Germinal center (tissue), 1 donor: ENCODE results near the gene KCNQ2.

ENCODE experiments used
- DNase-seq: peaks from one replicate; pipeline ENCODE4 v3.0.0; 2012; ENCODE audit warnings: mixed read lengths, low spot score

The KCNQ2 gene

DNA sequence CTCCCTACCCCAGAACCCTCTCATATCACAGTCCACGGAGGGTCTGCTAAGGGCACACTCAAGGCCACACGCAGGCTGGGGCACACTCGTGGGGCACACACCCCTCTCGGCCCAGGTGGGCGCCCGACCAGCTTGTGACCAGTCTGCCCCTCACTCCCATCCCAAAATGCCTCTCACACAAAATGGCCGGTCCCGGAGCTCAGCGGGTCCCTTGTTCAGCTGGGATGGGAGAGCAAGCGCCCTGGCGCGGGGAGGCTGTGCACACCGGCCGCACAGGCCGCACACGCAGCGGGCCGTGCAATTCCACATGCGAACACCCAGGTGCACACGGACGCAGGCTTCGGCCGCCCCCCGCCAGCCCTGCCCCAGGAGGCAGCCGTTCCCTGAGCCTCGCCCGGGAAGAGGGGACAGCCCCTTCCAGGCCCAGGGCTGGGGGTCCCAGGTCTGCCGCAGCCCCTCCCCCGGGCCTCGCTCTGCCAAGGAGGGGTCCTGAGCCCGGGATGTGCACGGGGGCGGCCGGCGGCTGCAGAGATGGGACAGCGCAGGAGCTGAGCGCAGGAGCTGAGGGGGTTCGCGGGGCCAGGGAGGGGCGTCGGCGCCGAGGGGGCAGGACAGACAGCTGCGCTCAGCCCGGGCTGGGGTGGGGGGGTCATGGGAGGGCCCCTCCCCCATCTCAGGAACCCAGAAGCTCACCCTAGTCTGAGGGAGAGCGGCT, 1.3 kb downstream of the KCNQ2 start:
- DNase-seq = no peak

GRCh38 chr20:63470410-63470809, 2.0 kb downstream of the KCNQ2 start:
- DNase-seq = no peak

- no peak for DNase-seq
Observed at GRCh38 chr20:63469713-63470101, 2.7 kb downstream of the KCNQ2 start.

DNA sequence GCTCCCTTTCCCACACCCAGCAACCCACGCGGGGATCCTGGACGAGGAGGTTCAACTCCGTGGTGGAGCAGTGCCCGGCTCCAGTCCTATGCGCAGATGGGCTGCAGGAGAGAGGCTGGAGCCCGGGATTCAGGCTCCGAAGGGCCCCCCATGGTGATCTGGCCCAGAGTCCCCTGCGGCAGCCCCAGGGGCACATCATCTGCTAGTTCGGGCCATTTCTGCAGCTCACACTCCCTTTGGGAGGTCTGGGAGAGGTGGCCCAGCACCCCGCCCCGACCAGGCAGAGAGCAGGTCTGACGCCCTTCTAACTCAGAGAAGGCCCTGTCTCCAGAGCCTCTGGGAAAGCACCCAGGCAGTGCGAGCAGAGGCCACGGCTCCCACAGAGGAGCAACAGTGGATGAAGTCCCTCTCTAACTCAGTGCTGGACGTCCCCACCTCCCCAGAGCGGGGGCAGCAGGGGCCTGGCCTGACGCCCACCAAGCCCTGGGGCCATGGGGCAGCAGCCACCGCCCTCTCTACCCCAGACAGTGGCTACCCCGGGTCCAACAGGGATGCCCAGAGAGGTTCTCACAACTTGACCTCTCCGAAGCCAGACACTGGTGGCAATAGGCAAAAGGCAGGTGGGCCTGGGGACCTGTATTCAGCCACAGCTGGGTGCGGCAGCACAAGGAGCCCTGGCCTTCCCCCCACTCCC, 3.3 kb downstream of the KCNQ2 start:
- no peak for DNase-seq

- DNase-seq = no peak
Observed at GRCh38 chr20:63468421-63468820, 4.0 kb downstream of the KCNQ2 start.

DNA sequence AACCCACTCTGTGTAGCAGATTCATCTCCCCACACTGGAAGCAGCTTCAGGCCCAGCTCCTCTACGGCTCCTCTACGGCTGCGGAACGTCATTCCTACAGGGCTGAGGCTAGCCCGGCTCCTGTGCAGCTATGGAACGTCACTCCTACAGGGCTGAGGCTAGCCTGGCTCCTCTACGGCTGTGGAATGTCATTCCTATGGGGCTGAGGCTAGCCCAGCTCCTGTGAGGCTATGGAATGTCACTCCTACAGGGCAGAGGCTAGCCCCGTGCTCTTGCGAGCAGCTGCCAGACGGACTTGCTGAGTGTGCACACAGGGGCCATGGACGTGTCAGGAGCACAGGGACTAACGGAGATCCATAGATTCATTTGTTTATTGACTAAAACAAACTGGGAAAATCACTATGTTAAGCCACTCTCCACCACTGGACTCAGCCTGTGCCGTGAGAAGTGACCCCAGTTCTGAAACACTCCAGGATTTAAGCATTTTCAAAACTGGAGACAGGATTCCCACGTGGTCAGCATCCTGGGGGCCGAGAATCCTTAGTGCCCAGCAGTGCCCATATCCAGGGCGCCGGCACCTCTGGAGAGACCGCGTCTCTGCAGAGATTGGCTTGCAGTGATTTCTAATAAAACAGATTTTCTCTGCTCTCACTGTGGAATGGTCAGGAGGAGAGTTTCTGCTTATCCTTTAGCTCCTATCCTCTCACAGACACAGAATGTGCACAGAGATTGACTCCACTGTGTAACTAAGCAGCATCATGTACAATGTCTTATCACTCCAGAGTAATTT, 5.0 kb downstream of the KCNQ2 start:
- no peak for DNase-seq

GRCh38 chr20:63466861-63467260, 5.6 kb downstream of the KCNQ2 start:
- DNase-seq = no peak

DNA sequence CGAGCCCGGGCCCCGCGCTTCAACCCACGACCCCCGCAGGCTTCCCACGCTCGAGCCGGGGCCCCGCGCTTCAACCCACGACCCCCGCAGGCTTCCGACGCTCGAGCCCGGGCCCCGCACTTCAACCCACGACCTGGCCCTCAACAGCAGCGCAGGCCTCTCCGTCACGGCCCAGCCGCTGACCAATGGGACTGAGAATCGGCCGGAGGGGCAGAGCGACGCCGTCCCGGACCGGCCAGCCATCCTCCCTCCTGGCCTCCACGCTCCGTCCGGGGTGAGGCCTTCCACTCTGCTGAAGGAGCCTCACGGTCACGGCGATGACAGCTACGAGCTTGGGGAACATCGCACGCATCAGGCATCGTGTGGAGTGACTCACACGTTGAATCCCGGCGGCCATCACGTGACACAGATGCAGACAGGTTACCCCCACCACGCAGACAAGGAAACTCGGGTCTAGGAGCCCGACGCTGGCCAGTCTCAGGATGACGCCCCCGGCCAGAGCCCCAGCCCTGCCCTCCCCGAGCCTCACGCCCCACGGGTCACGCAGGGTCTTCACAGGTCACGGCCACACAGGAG, 6.1 kb downstream of the KCNQ2 start:
- DNase-seq = no peak

DNA sequence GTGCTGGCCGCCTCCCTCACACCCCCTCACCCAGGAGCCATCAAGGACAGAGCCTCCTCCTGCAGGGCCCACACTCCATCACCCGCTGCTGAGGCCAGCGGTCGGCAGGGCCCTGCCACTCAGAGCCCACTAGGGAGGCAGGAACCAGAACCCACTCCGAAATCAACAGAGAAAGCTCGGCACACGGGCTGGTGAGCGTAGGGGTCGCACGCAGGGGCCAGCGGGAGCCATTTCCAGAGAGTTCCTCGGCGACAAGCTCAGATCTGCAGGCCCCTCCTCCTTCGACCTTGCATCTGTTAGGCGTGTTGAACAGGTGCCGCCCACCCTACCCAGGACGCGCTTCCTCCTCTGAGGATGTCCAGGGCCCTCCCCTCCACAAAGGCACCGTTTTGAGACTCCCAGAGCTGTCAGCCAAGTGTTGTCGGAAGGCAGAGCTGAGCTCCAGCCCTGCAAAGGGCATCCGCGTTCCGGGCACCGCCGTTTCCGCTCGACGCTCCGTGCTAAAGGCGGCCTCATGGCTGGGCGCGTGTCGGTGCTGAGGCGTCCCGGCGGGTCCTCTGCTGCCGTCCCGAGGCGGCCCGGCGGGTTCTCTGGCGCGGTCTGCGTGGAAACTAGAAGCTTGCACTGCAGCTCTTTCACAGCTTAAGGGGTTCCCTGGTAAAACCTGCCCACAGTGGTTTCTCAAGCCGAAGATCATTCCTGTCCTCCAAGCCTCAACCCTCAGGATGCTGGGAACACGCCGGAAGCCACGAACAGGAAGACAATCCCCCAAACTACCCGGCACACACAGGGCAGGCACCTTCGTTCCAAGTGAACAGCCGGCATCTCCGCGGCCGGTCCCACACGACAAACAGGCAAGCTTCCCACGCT, 6.8 kb downstream of the KCNQ2 start:
- DNase-seq = no peak

DNA sequence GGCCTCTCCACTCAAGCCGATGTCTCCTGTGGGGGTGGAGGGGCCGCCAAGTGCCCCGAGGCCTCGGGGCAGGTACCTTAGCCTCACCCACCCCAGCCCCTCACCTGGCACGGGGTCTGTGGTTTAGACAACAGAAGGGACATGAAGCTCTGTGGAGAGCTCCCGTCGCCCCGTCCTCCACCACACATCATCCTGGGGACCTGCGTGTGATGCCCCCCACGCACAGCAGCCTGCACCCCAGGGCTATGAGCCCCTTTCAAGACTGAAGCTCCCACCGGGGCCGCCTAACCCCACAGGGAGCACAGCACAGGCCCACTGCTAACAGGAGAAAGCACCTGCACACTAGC, 8.2 kb downstream of the KCNQ2 start:
- DNase-seq = no peak

DNA sequence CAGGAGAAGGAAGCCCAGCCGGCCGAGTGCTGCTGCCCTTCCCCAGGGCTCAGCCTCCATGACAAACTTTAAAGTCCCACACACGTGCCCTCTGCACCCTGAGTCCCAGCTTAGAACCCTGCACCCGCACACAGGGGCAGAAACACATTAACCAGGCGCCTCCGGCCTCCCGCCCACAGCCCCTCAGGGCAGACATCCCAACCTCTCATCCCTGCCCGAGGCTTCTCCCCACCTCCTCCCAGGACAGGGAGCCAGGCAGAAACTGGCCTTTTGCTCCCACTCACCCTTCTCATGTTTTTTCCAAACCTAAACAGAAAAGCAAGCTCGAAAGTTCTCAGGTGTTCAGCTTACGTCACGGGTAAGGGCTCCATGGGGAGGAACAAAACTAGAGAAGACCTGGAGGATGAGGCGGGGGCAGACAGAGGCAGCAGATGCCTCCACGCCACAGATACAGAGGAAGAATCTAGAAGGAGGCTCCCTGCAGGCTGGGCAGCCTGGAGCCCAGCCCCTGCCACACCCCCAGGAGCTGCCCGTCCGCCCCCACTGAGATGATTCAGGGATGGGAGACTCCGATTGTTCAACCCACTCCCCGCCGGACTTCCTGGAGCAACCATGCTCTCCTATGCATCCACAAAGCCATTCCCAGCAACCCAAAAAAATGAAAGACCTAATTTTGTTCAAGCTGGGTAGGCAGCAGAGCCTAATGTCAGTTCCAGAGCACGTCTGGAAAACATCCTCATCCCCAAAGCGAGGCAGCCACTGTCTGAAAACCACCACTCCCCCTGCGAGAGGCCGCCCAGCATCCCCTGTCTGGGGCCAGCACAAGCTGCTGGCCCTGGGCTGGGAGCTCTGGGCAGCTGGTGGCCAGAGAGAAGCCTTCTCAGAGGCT, 8.8 kb downstream of the KCNQ2 start:
- DNase-seq = no peak

- no peak for DNase-seq
Observed at GRCh38 chr20:63462244-63462643, 10.2 kb downstream of the KCNQ2 start.

DNA sequence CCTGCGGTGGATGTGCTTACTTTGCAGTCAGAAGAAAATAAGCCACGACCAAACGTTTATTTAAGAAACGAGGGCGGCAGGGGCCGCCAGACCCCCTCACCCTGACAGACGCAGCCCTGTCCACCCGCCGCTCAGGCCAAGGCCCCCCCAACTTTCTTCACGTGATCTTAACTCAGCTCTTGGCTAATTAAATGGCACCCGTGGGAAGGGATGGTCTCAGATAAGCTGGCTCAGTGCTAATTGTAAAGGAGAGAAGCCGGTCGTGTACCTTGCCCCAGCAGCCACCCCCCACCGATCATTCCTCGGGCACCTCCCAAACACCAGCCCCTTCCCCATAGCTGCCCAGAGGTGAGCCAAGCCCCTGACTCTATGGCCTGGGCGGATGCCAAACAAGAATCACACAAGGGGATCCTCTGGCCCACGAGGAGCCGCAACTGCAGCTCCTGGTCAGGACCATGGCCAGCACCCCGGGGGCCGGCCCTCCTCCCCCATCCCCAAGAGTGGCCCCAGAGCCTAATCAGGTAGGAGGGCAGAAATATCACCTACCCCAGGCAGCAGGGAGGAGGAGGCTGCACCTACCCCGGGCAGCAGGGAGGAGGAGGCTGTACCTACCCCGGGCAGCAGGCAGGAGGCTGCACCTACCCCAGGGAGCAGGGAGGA, 11.2 kb downstream of the KCNQ2 start:
- DNase-seq = no peak

- no peak for DNase-seq
Observed at GRCh38 chr20:63459070-63459380, 13.4 kb downstream of the KCNQ2 start.

GRCh38 chr20:63458170-63459069, 14.0 kb downstream of the KCNQ2 start:
- no peak for DNase-seq

DNA sequence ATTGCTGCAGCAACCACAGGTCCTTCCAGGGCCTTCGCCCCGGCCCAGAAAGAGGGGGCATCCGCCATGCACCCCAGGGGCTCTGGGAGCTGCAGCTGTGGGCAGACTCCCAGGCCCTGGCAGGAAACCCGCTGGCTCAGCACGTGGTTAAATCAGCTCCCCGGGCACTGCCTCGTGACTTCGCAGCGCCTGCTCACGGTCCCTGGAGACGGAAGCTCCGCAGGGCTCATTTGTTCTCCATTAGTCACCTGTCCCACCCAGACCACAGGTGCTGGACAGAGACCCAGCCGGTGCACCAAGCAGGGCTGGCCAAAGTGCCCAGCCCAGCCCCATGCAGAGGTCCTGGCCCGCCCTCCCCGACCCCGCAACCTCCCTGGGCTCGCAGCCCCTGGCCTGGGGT, 14.7 kb downstream of the KCNQ2 start:
- DNase-seq = peak; percentile 32

DNA sequence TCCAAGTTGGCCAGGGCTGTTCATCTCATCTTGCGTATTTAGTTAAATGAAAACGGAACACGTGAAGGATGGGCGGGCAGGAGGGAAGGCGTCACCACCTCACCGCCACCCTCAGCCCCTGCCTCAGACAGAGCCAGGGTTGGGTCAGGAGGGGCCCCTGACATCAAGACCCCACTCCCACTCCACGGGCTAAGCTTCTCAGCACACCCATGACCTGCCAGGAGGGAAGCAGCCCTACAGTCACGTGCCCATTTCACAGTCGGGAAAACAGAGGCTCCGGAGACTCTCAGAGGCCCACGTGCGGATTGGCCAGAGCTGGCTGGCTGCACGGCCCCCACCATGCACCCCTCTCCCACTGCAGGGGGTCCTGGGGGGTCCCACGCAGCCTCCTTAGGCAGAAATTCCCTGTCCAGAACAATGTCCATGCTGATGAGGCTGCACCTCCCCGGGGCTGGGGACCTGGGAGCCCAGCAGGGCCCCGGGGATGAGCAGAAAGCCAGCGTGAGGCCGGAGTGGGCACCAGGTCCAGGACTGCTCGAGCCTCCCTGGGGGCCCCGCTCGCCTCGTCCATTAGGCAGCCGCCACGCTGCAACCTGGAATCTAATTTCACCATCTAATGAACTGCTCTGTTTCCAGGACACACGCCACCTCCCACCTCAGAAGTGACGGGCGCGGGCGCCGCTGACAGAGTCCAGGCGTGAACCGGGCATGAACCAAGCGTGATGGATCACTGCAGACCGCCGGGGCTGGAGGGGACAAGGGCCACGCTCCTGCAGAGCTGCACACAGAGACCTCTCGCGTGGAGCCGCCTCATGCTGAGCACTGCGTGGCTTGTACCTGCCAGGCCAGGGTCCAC, 15.8 kb downstream of the KCNQ2 start:
- no peak for DNase-seq

DNA sequence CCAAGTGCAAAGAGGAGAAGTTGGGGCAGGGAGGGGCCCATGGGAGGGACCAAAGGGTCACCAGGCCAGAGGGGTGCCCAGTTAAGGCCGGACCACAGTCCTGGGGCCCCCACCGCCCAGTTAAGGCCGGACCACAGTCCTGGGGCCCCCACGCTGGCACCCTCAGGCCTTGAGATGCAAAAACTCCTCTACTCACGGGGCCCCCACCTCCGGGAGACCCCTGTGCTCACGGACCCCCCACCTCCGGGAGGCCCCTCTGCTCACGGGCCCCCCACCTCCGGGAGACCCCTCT, 16.9 kb downstream of the KCNQ2 start:
- no peak for DNase-seq
